Measurements from ENCODE around the gene MCM9.

Gene MCM9

DNA sequence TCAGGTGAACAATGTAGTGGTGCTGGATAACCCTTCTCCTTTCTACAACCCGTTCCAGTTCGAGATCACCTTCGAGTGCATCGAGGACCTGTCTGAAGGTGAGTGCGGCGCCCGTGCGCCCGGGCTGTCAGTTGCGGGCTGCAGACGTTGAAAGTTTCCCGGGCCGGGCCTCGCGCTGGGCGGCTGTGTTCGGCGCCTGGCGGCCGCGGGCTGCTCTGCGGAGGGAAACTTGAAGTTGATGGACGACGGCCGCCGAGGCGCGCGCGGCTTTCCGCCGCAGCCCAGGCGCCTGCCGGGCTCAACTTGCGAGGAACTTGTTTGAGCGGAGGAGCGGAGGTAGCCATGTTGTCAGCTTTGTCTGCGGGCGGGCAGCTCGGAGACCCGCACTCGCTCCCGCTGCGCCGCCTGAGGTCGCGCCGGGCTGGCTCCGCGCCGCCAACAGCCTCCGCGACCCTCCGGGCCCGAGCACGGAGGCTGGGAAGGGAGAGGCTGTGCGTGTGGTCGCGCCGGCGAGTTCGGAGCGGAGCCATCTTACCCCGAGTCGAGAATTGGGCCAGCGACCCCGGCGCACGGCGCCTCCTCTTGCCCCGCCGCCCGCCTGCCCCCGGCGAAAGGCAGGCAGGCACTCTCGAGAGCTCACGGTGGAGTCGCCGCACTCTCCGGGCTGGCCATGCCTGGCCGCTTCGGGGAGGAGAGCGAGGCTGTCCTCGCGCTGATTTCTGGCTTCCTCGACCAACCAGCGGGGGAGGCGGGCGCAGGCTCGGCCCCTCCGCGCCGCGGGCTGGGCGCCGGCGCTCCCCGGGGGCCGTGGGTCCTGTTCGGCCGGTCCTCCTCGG is 40.3 kb downstream of the MCM9 start:
- FAIRE-seq (peak; percentile 54), DNase-seq (ENCODE audit: insufficient read length, low spot score) (peak; percentile 19)

DNA sequence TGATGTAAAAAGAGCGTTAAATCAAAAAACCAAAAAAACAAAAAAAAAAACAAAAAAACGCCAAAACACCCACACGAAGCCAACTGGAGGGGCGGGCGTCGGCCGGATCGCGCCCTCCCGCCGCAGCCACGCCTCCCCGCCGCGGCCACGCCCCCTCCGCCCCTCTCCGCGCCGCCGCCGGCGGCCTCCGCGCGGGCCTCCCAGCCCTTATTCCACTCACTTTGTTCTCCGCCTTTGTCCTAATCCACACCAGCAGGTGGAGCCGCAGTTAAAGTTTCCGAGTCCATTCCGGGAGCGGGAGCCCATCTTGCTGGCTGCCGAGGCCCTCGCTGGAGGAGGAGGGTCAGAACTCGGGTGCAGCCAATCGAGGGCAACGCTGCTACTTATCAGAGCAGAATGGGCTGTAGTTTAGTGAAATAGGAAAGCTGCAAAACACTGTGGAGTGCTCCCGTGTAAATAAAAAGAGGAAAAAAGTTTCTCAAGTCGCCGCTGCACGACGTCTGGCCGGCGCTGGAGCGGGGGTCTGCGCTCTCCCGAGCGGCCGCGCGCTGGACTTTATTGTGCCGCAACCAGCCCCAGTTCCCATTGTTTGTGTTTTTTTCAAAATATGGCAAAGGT is 41.0 kb downstream of the MCM9 start, which contains the start of gene ASF1A:
Gene ASF1A (plus strand): TSS at position 346 of the 618 bp plus-strand sequence. CDS start 262 bp downstream, at position 608.
- peak; percentile 88 for FAIRE-seq
- DNase-seq (ENCODE audit: insufficient read length, low spot score) = peak; percentile 78

DNA sequence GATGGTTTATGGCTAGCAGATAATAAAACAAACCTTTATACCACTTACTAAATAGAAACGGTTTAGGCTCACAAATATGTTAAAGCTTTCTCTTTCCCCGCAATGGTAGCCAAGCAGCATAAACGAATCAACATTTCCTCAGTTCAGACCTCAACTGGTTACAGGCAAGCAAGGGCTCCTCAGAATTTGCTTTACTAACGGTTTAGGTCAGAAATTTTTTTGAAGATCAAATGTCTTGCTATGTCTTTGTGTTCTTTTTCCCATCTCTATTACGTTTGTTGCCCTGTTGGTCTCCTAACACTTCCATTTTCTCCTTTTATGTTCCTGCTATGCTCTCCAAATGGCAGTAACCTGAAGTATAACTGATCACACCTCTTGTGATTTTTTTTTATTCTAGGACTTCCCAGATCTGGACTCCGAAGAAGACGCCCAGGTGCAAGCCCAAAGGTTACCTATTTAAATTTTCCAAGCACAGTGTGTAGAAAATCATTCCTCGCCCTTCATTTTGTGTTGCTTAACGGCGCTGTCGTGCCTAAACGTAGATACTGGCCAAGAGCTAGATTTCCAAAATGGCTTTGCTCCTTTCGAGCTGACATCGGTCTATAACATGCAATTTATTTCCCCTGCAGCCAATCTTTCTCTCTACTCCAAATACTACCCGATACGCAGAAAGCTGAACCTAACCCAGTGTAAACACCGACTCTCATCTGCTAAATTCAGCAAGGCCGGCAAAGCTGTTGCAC is 41.7 kb downstream of the MCM9 start:
- FAIRE-seq (peak; percentile 84), DNase-seq (ENCODE audit: insufficient read length, low spot score) (no peak)

DNA sequence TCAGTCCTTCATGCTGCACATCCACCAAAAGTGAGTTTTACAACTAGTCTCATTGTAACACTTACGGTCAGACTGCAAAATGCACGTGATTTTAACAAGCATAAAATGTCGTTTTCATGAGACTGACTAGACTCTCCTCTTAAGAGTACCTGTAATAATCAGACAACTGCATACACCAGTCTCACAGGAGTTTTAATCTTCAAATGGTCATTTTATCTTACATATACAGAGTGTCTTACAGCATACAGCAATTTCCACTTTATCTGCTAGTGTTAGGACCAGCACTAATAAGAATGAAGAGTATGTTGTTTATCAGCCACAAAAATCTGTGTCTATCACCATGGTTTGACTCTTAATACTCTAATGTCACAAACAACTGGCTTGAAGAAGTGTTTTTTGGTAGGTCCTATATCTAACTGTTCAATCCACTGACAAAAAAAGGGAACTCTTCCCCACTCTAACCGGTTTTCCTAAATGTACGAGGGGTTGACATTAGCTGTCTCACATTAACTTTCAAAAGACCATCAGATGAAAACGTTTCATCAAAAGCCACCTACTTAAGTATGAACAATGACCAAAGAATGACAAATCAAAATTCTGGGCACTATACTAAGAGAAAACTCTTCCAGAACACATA is 42.5 kb downstream of the MCM9 start:
- FAIRE-seq = peak; percentile 63

DNA sequence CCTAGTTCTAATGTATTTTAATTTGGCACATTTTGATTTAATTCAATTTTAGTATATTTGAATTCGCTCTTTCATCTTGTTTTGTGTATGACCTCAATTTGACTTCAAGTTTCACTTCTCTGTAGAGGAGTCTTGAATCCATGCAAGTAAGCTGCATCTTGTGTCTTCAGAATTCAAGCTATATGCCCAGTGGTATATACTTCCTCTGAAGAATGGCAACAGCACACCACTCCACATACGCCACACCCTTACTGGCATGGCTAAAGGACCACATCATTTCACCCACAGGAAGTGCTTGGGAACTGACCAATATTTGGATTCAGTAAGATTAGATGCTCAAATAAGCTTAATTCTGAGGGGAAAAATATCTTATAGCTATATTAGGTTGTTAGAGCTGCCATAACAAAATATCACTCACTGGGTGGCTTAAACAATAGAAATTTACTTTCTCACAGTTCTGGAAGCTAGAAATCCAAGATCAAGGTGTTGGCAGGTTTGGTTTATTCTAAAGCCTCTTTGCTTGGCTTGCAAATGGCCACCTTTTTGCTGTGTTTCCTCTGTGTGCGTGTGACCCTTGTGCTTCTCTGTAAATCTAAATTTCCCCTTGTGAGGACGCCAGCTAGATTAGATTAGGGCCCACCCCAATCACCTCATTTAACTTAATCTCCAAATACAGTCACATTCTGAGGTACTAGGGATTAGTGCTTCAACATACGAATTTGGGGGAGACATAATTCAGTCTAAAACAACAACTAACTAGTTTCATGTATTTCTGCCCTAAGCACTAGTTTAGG is 43.8 kb downstream of the MCM9 start:
- FAIRE-seq (peak; percentile 85), DNase-seq (ENCODE audit: insufficient read length, low spot score) (no peak)

More for the DNA sequence above, 42.5 kb downstream of the MCM9 start:
- no peak for DNase-seq (ENCODE audit: insufficient read length, low spot score)

DNA sequence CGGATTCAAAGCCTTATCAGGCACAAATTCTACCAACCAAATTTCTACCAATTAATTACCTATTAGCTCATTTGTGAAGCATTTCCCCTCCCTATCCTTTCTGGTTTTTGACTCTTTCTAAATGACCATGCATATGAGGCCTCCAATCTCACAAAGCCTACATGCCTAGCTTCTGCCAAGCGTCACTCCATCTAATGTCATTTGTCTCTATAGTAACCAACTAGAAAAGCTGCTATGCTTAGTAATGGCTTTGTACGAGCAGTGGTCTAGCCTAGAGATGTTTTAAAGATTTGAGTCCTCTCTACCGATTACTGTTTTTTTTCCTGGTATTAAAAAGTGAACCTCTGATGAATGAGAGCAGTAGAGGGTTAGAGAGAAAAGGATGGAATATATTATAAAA is 45.8 kb downstream of the MCM9 start:
- DNase-seq (ENCODE audit: insufficient read length, low spot score) (no peak), FAIRE-seq (no peak)

DNA sequence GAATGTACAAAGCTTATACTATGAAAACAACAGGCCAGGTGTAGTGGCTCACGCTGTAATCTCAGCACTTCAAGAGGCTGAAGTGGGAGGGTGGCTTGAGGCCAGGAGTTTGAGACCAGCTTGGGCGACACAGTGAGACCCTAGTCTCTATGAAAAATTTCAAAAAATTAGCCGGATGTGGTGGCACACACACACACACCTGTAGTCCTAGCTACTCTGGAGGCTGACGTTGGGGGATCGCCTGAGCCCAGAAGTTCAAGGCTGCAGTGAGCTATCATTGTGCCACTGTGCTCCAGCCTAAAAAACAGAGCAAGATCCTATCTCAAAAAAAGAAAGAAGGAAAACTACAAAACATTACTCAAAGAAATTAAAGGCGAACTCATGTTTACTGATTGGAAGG is 48.3 kb downstream of the MCM9 start:
- peak; percentile 18 for FAIRE-seq
- DNase-seq (ENCODE audit: insufficient read length, low spot score) = no peak

DNA sequence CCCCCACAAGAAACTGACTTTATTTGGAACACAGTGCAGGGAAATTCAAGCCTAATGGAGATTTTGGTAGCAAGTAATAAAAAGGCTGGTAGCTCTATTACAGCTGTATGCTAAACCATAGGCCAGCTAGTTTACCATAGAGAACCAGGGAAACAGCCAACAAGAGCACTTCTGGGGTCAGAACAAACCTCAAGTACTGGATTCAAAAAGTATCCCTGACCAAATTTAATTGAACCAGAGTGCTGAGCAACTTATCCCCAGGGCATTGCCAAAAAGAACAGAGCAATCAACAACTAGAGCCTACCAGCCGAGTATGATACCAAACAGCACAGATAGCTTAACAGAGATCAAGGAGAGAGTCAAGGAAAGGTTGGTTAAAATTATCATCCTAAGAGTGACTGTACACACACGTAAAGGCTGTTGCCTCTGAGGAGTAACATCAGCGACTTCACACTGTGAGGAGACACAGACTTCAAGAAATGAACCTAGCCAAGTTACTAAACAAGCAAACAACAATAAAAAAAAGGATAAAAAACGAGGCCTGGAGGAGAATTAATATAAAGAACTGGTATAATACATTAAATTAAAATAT is 52.5 kb downstream of the MCM9 start:
- FAIRE-seq (peak; percentile 53), DNase-seq (ENCODE audit: insufficient read length, low spot score) (no peak)

DNA sequence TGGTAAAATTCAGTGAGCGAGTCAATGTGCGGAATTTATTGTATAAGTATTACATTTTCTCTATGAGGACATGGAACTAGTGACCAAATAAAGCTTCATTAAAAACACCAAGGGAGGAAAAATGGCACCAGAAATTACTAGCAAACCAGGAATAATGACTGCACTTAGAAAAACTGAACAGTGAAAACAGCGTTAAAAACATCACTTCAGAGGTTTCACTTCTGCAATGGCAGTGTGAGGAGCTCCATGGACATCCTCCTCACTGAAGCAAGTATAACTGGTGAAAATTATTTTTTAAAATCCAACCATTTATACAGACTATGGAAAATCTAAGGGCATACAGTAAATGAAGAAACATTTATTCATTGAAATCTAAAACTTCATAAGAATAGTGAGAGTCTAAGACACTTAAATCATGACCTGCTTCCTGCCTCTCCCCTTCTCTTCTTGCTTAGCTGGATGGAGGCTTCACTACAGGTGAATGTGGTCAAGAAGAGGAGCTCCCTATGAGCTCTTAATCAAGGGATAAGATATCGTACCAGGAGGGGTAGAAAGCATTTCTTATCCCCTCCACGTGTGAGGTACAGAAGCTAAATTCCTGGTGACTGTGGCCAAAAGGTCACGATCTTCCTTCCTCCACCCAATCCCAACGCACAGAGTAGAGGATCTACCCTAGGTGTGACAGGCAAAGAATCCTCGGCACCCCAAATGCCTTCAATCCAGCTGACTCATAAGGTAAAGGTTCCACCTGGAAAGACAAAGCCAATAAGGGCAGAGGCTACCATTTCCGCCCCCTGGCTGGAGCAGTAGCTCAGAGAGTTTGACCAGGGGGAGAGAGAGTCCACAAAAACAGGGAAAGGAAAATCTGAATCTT is 53.3 kb downstream of the MCM9 start:
- DNase-seq (ENCODE audit: insufficient read length, low spot score) = no peak
- FAIRE-seq = peak; percentile 96

DNA sequence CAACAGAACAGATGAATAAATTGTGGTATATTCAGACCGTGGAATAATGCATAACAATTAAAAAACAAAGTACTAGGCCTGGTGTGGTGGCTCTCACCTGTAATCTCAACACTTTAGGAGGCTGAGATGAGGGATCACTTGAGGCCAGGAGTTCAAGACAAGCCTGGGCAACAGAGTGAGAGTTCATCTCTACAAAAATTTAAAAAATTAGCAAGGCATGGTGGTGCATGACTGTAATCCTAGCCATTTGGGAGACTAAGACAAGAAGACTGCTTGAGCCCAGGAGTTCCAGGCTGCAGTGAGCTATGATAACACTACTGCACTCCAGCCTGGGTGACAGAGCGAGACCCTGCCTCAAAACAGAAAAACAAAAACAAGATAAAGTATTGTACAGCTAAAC is 57.2 kb downstream of the MCM9 start:
- FAIRE-seq (no peak), DNase-seq (ENCODE audit: insufficient read length, low spot score) (no peak)

DNA sequence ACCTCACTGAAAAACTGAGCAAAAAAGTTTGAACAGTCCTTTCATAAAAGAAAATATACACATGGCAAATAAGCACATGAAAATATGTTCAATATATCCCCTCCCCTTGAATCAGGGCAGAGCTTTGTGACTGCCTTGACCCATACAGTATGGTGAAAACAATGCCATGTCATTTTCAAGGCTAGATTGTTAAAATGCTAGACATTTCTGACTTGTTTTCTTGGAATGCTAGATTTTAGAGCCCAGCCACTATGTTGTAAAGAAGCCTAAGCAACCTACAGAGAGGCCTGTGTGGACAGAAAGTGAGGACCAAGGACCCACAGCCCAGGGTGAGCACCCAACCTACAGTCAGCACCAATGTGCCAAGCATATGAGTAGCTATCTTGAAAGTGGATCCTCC is 58.1 kb downstream of the MCM9 start:
- FAIRE-seq (no peak), DNase-seq (ENCODE audit: insufficient read length, low spot score) (no peak)

DNA sequence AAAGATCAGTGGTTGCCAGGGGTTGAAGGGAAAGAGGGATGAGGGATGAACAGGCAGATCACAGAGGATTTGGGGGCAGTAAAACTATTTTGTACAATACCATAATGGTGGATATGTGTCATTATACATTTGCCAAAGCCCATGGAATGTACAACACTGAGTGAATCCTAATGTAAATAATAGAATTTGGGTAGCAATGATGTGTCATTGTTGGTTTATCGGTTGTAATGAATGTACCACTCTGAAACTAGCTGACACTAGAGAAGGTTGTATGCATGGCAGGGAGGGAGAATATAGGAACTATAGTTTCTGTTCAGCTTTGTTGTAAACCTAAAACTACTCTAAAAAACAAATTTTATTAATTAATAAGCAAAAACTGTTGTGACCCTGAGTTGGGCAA is 58.8 kb downstream of the MCM9 start:
- FAIRE-seq (no peak), DNase-seq (ENCODE audit: insufficient read length, low spot score) (no peak)

DNA sequence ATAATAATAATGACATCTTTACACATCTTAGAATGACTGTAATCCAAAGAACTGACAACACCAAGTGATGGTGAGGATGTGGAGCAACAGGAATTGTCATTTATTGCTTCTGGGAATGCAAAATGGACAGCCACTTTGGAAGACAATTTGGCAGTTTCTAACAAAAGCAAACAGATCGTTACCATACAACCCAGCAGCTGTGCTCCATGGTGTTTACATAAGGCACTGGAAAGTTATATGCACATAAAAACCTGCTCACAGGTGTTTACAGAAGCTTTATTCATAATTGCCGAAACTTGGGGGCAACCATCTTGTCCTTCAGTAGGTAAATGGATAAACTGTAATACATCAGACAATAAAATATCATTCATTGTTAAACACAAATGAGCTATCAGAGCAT is 59.3 kb downstream of the MCM9 start:
- FAIRE-seq (no peak), DNase-seq (ENCODE audit: insufficient read length, low spot score) (no peak)

DNA sequence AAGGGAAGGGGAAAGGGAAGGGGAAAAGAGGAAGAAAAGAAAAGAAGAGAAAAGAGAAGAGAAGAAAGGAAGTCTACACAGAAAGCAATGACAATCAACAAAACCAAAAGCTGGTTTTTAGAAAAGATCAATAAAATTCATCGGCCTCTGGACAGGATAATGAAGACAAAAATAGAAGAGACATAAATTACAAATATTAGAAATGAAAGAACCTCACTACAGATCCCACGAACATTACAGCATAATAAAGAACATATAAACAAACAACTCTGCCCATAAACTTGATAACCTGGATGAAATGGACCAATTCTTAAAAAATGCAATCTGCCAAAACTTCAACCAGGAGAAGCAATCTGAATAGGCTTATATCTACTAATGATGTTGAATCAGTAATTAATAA is 61.7 kb downstream of the MCM9 start:
- FAIRE-seq (no peak), DNase-seq (ENCODE audit: insufficient read length, low spot score) (no peak)

DNA sequence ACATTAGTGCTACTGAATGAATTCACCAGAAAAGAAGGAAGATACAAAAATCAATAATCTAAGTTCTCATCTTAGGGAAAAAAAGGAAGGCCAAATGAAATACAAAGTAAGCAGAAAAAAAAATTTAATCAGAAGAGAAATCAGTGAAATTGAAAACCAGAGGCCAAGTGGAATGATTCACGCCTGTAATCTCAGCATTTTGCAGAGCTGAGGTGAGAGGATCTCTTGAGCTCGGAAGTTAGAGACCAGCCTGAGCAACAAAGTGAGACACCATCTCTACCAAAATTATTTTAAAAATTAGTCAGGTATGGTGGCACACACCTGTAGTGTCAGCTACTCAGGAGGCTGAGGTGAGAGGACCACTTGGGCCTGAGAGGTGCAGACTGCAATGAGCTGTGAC is 62.2 kb downstream of the MCM9 start:
- DNase-seq (ENCODE audit: insufficient read length, low spot score) (no peak), FAIRE-seq (no peak)

DNA sequence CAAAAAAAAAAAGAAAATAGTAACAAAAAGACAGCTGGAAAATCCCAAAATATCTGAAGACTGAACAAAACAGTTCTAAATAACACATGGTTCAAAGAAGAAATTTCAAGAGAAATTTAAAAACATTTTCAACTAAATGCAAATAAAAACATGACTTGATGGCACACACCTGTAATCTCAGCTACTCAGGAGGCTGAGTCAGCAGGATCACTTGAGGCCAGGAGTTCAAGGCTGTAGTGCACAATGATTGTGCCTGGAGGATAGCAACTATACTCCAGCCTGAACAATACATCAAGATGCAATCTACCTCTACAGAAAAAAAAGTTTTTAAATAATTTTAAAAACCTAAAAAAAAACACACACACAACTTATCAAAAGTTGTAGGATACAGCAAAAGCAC is 62.6 kb downstream of the MCM9 start:
- no peak for FAIRE-seq
- DNase-seq (ENCODE audit: insufficient read length, low spot score) = no peak

DNA sequence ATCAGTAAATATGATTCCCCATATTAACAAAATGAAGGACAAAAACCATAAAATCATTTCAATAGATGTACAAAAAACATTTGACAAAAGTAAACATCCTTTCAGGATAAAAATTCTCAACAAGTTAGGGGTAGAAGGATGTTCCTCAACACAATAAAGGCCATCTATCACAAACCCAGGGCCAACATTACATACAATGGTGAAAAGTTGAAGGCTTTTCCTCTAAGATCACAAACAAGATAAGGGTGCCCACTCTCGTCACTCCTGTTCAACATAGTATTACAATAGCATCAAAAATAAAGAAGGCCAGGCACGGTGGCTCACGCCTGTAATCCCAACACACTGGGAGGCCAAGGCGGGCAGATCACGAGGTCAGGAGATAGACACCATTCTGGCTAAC is 63.6 kb downstream of the MCM9 start:
- no peak for DNase-seq (ENCODE audit: insufficient read length, low spot score)
- no peak for FAIRE-seq

DNA sequence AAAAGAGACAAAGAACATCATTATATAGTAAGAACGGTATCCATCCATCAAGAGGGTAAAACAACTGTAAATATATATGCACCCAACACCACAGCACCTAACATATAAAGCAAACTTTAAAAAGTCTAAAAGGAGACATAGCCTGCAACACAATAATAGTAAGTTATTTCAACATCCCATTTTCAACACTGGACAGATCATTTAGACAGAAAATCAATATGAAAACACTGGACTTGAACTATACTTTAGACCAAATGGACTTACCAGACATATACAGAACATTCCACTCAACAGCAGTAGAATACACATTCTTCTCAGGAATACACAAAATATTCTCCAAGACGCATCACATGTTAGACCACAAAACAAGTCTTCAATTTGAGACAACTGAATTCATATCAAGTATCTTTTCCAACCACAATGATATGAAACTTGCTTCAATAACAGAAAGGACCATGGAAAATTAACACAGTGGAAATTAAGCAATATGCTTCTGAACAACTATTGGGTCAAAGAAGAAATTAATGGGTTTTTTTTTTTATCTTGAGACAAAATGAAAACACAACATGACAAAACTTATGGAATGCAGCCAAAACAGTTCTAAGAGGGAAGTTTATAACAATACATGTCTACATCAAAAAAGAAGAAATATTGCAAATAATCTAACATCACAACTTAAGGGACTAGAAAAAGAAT is 64.9 kb downstream of the MCM9 start:
- no peak for DNase-seq (ENCODE audit: insufficient read length, low spot score)
- FAIRE-seq = peak; percentile 52

Data from GM19239 (cell line).